Measurements from ENCODE around the gene CCDC6. TPM values are rescaled to one million over a fixed set of nuclear protein-coding genes. Genes with fewer than 3 reads are reported as not detected.

CCDC6 gene
- total RNA-seq, 1 experiment from 2014 or later, result 54.9 TPM

GRCh38 chr10:59741048-59741447, 165.3 kb downstream of the CCDC6 start:
- intact Hi-C loops (cut with micrococcal nuclease), result no loop called here
- DNase-seq (ENCODE audit: low read depth, low spot score) (no peak), ATAC-seq (no peak)
- Histone ChIP-seq H3K9me2 (ENCODE audit: insufficient read depth) (no peaks in the 10 kb centered on the region), H4K20me1 (ENCODE audit: insufficient read depth) (no peaks in the 10 kb centered on the region), H3K9me3 (ENCODE audit: control insufficient read depth in 1 of 2, insufficient read depth in 1 of 2, low read depth in 1 of 2, low read length in 2 of 2) (no peaks in the 10 kb centered on the region), H3K4me1 (ENCODE audit: control insufficient read depth in 1 of 2, insufficient read depth in 2 of 2, low read length in 2 of 2) (no peaks in the 10 kb centered on the region), H3K9ac (ENCODE audit: low read length) (no peak overlapping the region), H3K27me3 (ENCODE audit: insufficient read depth, low read length) (no peaks in the 10 kb centered on the region), H3K36me3 (ENCODE audit: control insufficient read depth in 1 of 2, insufficient read depth in 2 of 2, low read length in 2 of 2) (no peaks in the 10 kb centered on the region), H3K4me3 (replicated peaks in 1 of 2; ENCODE audit: low read depth in 1 of 2, low read length in 2 of 2) (no peak overlapping the region), H3K4me2 (ENCODE audit: low read length) (no peak overlapping the region), H2AFZ (ENCODE audit: low read depth, low read length, poor library complexity, severe bottlenecking) (no peak overlapping the region), H3K79me2 (ENCODE audit: insufficient read depth, low read length) (no peaks in the 10 kb centered on the region), H3K27ac (ENCODE audit: low read depth, low read length) (no peak overlapping the region)
- no peak for TF ChIP-seq POLR2A (IDR thresholded peaks at IDR 0.05; ENCODE audit: borderline replicate concordance, extremely low read depth, insufficient read depth, insufficient read length)
- POLR2A ChIA-PET, result no interaction called here
- no TSS peak for BruUV-seq (replicated peaks)
- RAD21 ChIA-PET (ENCODE audit: low non-redundant PET in 1 of 2, low total read pairs in 2 of 2, uncharacterized antibody in 2 of 2, unreplicated experiment in 2 of 2), result no interaction called here
- CTCF ChIA-PET, result no interaction called here

Other genes starting within 250 kb of the CCDC6 start
- gene SLC16A9, start 196.7 kb downstream of the CCDC6 start, total RNA-seq (2021; ENCODE audit: unreplicated experiment), result 5.9 TPM
- gene MRLN, start 153.1 kb downstream of the CCDC6 start, total RNA-seq (2021; ENCODE audit: unreplicated experiment), result not detected